GM23338 (cell line): ENCODE data around the gene GRIN2C. TPM values are rescaled to one million over a fixed set of nuclear protein-coding genes. Genes with fewer than 3 reads are reported as not detected.

Experiments used
- ATAC-seq: fragments of 200-7000 bp; cut with Tn5 transposase; 3 replicates; pipeline ENCODE4 v1.9.1; 2020
- DNase-seq: peaks from one replicate; pipeline ENCODE4 v3.0.0-alpha.2; 2015; ENCODE audit warnings: low spot score
- H2AFZ ChIP-seq: fragments of 200-600 bp; sonication (generic); 2 replicates; pipeline ENCODE4 v1.8.0; 2016; ENCODE audit warnings: antibody characterized with exemption, mild to moderate bottlenecking, moderate library complexity
- H3F3A ChIP-seq: fragments of 200-600 bp; sonication (generic); replicated peaks from 2 replicates; pipeline ENCODE4 v1.8.0; 2017; ENCODE audit warnings: antibody characterized with exemption, mixed run types, low read depth
- H3K27ac ChIP-seq: fragments of 200-600 bp; sonication (generic); 2 replicates; pipeline ENCODE4 v1.6.1; 2016; ENCODE audit warnings: low read depth
- H3K27me3 ChIP-seq: fragments of 200-600 bp; sonication (generic); 2 replicates; pipeline ENCODE4 v1.8.0; 2016; ENCODE audit warnings: mild to moderate bottlenecking, mixed run types, moderate library complexity; ENCODE audit not compliant: insufficient read depth
- H3K36me3 ChIP-seq: fragments of 200-600 bp; sonication (generic); 2 replicates; pipeline ENCODE4 v1.8.0; 2016; ENCODE audit warnings: mild to moderate bottlenecking; ENCODE audit not compliant: insufficient read depth
- H3K4me1 ChIP-seq: fragments of 200-600 bp; sonication (generic); 2 replicates; pipeline ENCODE4 v1.8.0; 2016; ENCODE audit warnings: mild to moderate bottlenecking, moderate library complexity; ENCODE audit not compliant: insufficient read depth
- H3K4me2 ChIP-seq: fragments of 200-600 bp; sonication (generic); 2 replicates; pipeline ENCODE4 v1.7.1; 2017; ENCODE audit warnings: mixed run types
- H3K4me3 ChIP-seq: fragments of 200-600 bp; sonication (generic); 2 replicates; pipeline ENCODE4 v1.6.1; 2016; ENCODE audit warnings: mixed run types
- H3K79me2 ChIP-seq: fragments of 200-600 bp; sonication (generic); replicated peaks from 2 replicates; pipeline ENCODE4 v1.8.0; 2017; ENCODE audit warnings: mild to moderate bottlenecking; ENCODE audit not compliant: insufficient read depth
- H3K9me2 ChIP-seq: fragments of 200-600 bp; sonication (generic); 2 replicates; pipeline ENCODE4 v1.8.0; 2017; ENCODE audit not compliant: insufficient read depth
- H4K20me1 ChIP-seq: fragments of 200-600 bp; sonication (generic); replicated peaks from 2 replicates; pipeline ENCODE4 v1.8.0; 2017; ENCODE audit warnings: mild to moderate bottlenecking; ENCODE audit not compliant: insufficient read depth
- H3K27ac Mint-ChIP-seq: 2 replicates; pipeline ENCODE4 v1.8.0; 2020; ENCODE audit warnings: inconsistent platforms, mild to moderate bottlenecking, moderate library complexity, mixed read lengths
- H3K27me3 Mint-ChIP-seq: 3 replicates; pipeline ENCODE4 v1.8.0; 2022; ENCODE audit warnings: low read depth, mild to moderate bottlenecking, moderate library complexity, mixed read lengths, inconsistent platforms; ENCODE audit not compliant: insufficient read depth, poor library complexity
- H3K36me3 Mint-ChIP-seq: 3 replicates; pipeline ENCODE4 v1.8.0; 2021; ENCODE audit warnings: low read depth, mild to moderate bottlenecking, inconsistent platforms, moderate library complexity, mixed read lengths
- H3K4me1 Mint-ChIP-seq: 3 replicates; pipeline ENCODE4 v1.8.0; 2020; ENCODE audit warnings: mild to moderate bottlenecking, inconsistent platforms, mixed read lengths
- H3K4me3 Mint-ChIP-seq: 3 replicates; pipeline ENCODE4 v1.8.0; 2021; ENCODE audit warnings: moderate library complexity, mild to moderate bottlenecking, inconsistent platforms, mixed read lengths
- H3K9me3 Mint-ChIP-seq: 3 replicates; pipeline ENCODE4 v1.8.0; 2020; ENCODE audit warnings: moderate library complexity, mild to moderate bottlenecking, inconsistent platforms, mixed read lengths
- CTCF ChIP-seq, 2 experiments: fragments of 200-600 bp in 1 of 2; sonication (generic) in 1 of 2; conservative IDR thresholded peaks; 2 replicates each; pipeline versions ENCODE4 v1.5.1 to v1.6.1; 2016 to 2017; ENCODE audit warnings: antibody characterized with exemption in 2 of 2, low read depth in 2 of 2, mild to moderate bottlenecking in 2 of 2, moderate library complexity in 1 of 2
- ETS1 ChIP-seq: IDR thresholded peaks from 2 replicates; pipeline ENCODE4 v1.6.1; 2016; ENCODE audit warnings: antibody characterized with exemption
- EZH2 ChIP-seq: fragments of 200-600 bp; sonication (generic); IDR thresholded peaks from one replicate; pipeline ENCODE4 v1.8.0; 2017; ENCODE audit warnings: antibody characterized with exemption, mild to moderate bottlenecking, low read depth; ENCODE audit not compliant: unreplicated experiment
- EZH2phosphoT487 ChIP-seq: fragments of 200-600 bp; sonication (generic); IDR thresholded peaks from one replicate; pipeline ENCODE4 v1.8.1; 2018; ENCODE audit warnings: antibody characterized with exemption; ENCODE audit not compliant: unreplicated experiment
- POLR2AphosphoS5 ChIP-seq: IDR thresholded peaks from 2 replicates; pipeline ENCODE4 v1.6.1; 2016; ENCODE audit warnings: antibody characterized with exemption, low read depth
- REST ChIP-seq: IDR thresholded peaks from one replicate; pipeline ENCODE4 v1.6.1; 2018; ENCODE audit warnings: antibody characterized with exemption; ENCODE audit not compliant: unreplicated experiment
- STAT1 ChIP-seq: IDR thresholded peaks from one replicate; pipeline ENCODE4 v1.6.1; 2016; ENCODE audit warnings: antibody characterized with exemption; ENCODE audit not compliant: unreplicated experiment
- ZNF462 ChIP-seq: fragments of 250-450 bp; sonication (Bioruptor Pico); IDR thresholded peaks from 2 replicates; pipeline ENCODE4 v1.5.0; 2020; ENCODE audit warnings: mild to moderate bottlenecking, moderate library complexity
- polyA plus RNA-seq: library from polyadenylated mRNA; unstranded; fragments of >200 nt; fragmentation: Nextera tagmentation; extraction: Ambion mirVana; gene quantifications from 2 replicates; pipeline ENCODE4 v1.2.1, GENCODE V29; 2016
- total RNA-seq: library from RNA; depleted of rRNA; stranded (reverse); fragments of >200 nt; shearing (Covaris generic); gene quantifications from 2 replicates; pipeline ENCODE4 v1.2.3, GENCODE V29; 2014

The GRIN2C gene
- total and polyA plus RNA-seq, 2 experiments from 2014 or later, result 0.10 to 0.19 TPM

GRCh38 chr17:74901353-74902135 is 41.9 kb upstream of the GRIN2C start:
- no peak overlapping the region for H3K27ac Mint-ChIP-seq
- ATAC-seq, result no peak
- H3K27ac ChIP-seq, result no peak overlapping the region

More at GRCh38 chr17:74901353-74902135, 41.9 kb upstream of the GRIN2C start:
- no peak for TF ChIP-seq CTCF (conservative IDR thresholded peaks at IDR 0.05; ENCODE audit: low read depth in 2 of 2)
- no peak for TF ChIP-seq ETS1
- no peak for TF ChIP-seq REST
- TF ChIP-seq EZH2, result no peak
- TF ChIP-seq POLR2AphosphoS5, result no peak
- no peak for TF ChIP-seq ZNF462 (CRISPR knock-in tag)
- no peak for TF ChIP-seq EZH2phosphoT487
- TF ChIP-seq STAT1, result no peak
- no peak overlapping the region for H3K4me3 ChIP-seq
- H3K9me2 ChIP-seq, result no peaks in the 10 kb centered on the region
- no peak for DNase-seq
- H3K4me3 Mint-ChIP-seq, result no peak overlapping the region; the same call in 2 of the 3 replicates
- H3K4me2 ChIP-seq, result no peak overlapping the region
- no peaks in the 10 kb centered on the region for H4K20me1 ChIP-seq
- H3K9me3 Mint-ChIP-seq, result peaks cover 4% of the 10 kb centered on the region; the same call in 2 of the 3 replicates
- H3F3A ChIP-seq, result no peaks in the 10 kb centered on the region
- H3K27me3 Mint-ChIP-seq, result peaks cover 11% of the 10 kb centered on the region
- H3K27me3 ChIP-seq, result peaks cover 9% of the 10 kb centered on the region; the same call in 1 of the 2 replicates
- no peak overlapping the region for H2AFZ ChIP-seq
- H3K36me3 Mint-ChIP-seq, result peaks cover 2% of the 10 kb centered on the region; the same call in 1 of the 3 replicates
- no peaks in the 10 kb centered on the region for H3K79me2 ChIP-seq
- no peaks in the 10 kb centered on the region; the same call in 1 of the 2 replicates for H3K4me1 ChIP-seq
- H3K4me1 Mint-ChIP-seq, result peaks cover 4% of the 10 kb centered on the region; the same call in 2 of the 3 replicates
- no peaks in the 10 kb centered on the region for H3K36me3 ChIP-seq
